ENCODE results near the gene PBX4. TPM values are rescaled to one million over a fixed set of nuclear protein-coding genes. Genes with fewer than 3 reads are reported as not detected.

Gene PBX4
- total and polyA plus RNA-seq, 12 donors = 0.28 to 6.3 (median 0.81) TPM; not detected in 4

DNA sequence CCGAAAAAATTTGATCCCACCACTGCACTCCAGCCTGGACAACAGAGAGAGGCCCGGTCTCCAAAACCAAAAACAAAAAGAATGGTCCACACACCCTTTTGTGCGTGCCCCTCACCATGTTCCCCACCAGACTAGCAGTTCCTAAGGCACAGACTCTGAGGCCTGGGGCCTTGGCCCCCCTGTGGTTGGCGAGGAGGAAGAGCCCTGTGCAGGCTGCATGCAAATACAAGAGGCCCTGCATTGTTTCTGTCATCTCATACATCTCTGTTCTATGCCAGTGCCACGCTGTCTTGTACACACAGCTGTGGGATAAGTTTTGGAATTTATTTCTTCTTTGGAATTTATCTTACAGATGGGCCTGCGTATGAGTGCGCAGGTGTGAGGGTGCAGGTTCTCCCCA, 94.4 kb downstream of the PBX4 start:
- peaks cover 0 to 17% of the 10 kb centered on the region in 2 donors for H3K36me3 ChIP-seq (replicated peaks in 1 of 2)
- no peaks in the 10 kb centered on the region for H3K27me3 ChIP-seq
- TF ChIP-seq, protein P1, sequence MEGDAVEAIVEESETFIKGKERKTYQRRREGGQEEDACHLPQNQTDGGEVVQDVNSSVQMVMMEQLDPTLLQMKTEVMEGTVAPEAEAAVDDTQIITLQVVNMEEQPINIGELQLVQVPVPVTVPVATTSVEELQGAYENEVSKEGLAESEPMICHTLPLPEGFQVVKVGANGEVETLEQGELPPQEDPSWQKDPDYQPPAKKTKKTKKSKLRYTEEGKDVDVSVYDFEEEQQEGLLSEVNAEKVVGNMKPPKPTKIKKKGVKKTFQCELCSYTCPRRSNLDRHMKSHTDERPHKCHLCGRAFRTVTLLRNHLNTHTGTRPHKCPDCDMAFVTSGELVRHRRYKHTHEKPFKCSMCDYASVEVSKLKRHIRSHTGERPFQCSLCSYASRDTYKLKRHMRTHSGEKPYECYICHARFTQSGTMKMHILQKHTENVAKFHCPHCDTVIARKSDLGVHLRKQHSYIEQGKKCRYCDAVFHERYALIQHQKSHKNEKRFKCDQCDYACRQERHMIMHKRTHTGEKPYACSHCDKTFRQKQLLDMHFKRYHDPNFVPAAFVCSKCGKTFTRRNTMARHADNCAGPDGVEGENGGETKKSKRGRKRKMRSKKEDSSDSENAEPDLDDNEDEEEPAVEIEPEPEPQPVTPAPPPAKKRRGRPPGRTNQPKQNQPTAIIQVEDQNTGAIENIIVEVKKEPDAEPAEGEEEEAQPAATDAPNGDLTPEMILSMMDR (IDR thresholded peaks at IDR 0.05) = no peak
- TF ChIP-seq POLR2A (IDR thresholded peaks at IDR 0.05) = no peak
- no peak for DNase-seq
- H3K9me3 ChIP-seq (replicated peaks in 1 of 3) = no peaks in the 10 kb centered on the region
- WGBS, 4 donors = 86 to 93% (median 88%) methylated on average over 7 of the region's 7 CpGs
- intact Hi-C loops (cut with DNase I) = no loop called here
- no peaks in the 10 kb centered on the region for H3K4me1 ChIP-seq (replicated peaks in 1 of 2)
- no peak overlapping the region for H3K27ac ChIP-seq
- no peak overlapping the region for H3K4me3 ChIP-seq

DNA sequence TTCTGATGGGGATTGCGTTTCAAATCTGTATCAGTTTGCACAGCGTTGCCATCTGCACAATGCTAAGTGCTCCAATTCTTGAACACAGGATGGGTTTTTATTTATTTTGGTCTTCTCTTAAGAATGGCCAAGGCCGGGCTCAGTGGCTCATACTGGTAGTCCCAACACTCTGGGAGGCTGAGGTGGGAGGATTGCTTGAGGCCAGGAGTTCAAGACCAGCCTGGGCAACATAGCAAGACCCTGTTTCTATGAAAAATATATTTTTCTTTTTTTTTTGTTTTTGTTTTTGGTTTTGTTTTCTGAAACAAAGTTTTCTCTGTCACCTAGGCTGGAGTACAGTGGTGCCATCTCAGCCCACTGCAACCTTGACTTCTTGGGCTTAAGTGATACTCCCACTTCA, 95.3 kb downstream of the PBX4 start:
- 89 to 99% (median 93%) methylated on average over 3 of the region's 3 CpGs for WGBS, 4 donors
- intact Hi-C loops (cut with DNase I) = no loop called here
- TF ChIP-seq, protein P1 (IDR thresholded peaks at IDR 0.05) = no peak
- TF ChIP-seq POLR2A (IDR thresholded peaks at IDR 0.05) = no peak
- Histone ChIP-seq H3K9me3 (replicated peaks in 1 of 3) (no peaks in the 10 kb centered on the region), H3K27me3 (no peaks in the 10 kb centered on the region), H3K4me3 (no peak overlapping the region), H3K27ac (no peak overlapping the region), H3K36me3 (replicated peaks in 1 of 2) (peaks cover 0 to 16% of the 10 kb centered on the region in 2 donors), H3K4me1 (replicated peaks in 1 of 2) (peaks cover 0 to under 1% of the 10 kb centered on the region in 2 donors)
- DNase-seq = no peak

DNA sequence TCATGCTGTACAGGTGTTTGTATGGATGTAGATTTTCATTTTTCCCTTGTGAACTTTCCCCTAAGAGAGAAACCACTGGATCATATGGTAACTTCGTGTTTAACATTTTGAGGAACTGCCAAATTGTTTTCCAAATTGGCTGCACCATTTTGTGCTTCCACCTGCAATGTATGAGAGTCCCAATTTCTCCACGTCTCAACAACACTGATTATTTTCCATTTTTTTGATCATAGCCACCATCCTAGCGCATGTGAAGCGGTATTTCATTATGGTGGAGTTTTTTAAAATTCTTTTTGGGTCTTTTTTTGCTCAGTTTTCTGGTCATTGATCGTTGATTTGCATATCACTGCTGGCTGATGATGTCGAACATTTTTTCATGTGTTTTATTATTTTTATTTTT, 97.5 kb downstream of the PBX4 start:
- intact Hi-C loops (cut with DNase I) = no loop called here
- TF ChIP-seq, protein P1 (IDR thresholded peaks at IDR 0.05) = no peak
- TF ChIP-seq POLR2A (IDR thresholded peaks at IDR 0.05) = no peak
- 83 to 87% (median 85%) methylated on average over 6 of the region's 6 CpGs for WGBS, 4 donors
- Histone ChIP-seq H3K27me3 (no peaks in the 10 kb centered on the region), H3K4me1 (replicated peaks in 1 of 2) (peaks cover 8 to 17% of the 10 kb centered on the region in 2 donors), H3K27ac (no peak overlapping the region), H3K9me3 (replicated peaks in 1 of 3) (no peaks in the 10 kb centered on the region), H3K4me3 (no peak overlapping the region), H3K36me3 (replicated peaks in 1 of 2) (no peaks in the 10 kb centered on the region)
- no peak for DNase-seq

DNA sequence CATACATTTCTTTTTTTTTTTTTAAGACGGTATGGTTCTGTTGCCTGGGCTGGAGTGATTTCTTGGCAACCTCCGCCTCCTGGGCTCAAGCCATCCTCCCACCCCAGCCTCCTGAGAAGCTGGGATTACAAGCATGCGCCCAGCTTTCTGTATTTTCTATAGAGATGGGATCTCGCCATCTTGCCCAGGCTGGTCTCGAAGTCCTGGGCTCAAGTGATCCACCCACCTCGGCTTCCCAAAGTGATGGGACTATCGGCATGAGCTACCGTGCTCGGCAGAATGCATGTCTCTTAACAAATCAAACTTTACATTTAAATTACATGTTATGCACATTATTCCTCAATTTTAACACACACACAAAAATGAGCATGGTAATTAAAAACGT, 101.3 kb downstream of the PBX4 start:
- 81 to 93% (median 86%) methylated on average over 10 of the region's 10 CpGs for WGBS, 4 donors
- peak overlapping the region in 1 of 4 donors; percentile 74 for H3K4me3 ChIP-seq
- intact Hi-C loops (cut with DNase I) = no loop called here

More for the DNA sequence above, 101.3 kb downstream of the PBX4 start:
- peaks cover 8 to 21% of the 10 kb centered on the region in 2 donors for H3K4me1 ChIP-seq (replicated peaks in 1 of 2)
- DNase-seq = no peak
- H3K36me3 ChIP-seq (replicated peaks in 1 of 2) = no peaks in the 10 kb centered on the region
- no peak overlapping the region for H3K27ac ChIP-seq
- TF ChIP-seq, protein P1 (IDR thresholded peaks at IDR 0.05) = no peak
- no peaks in the 10 kb centered on the region for H3K9me3 ChIP-seq (replicated peaks in 1 of 3)
- H3K27me3 ChIP-seq = no peaks in the 10 kb centered on the region

Data from adrenal gland (tissue), 12 donors.